IMR-90 (cell line): ENCODE results near the gene CDC42BPA. TPM values are rescaled to one million over a fixed set of nuclear protein-coding genes. Genes with fewer than 3 reads are reported as not detected.

Experiments
- ATAC-seq: fragments of 200-7000 bp; cut with Tn5 transposase; 2 replicates; pipeline ENCODE4 v1.9.1; 2020; ENCODE audit warnings: low read depth, mild to moderate bottlenecking, moderate library complexity
- BruUV-seq: library from RNA; stranded (reverse); fragments of 400-500 nt; replicated peaks from 2 replicates; lab custom pipeline; 2021; lab: Mats Ljungman, UMichigan
- CTCF ChIA-PET: fragments of 300-600 bp; formaldehyde crosslinking; extraction: SDS; loops from one replicate; lab custom pipeline; 2021; ENCODE audit warnings: antibody characterized with exemption; lab: Yijun Ruan, JAX
- POLR2A ChIA-PET: fragments of 300-600 bp; sonication (Branson Sonifier 250); formaldehyde crosslinking; loops from one replicate; lab custom pipeline; 2022; ENCODE audit warnings: antibody characterized with exemption; ENCODE audit not compliant: unreplicated experiment; lab: Charles Lee
- DNase-seq: peaks from one replicate; pipeline ENCODE4 v3.0.0; 2013
- H2AFZ ChIP-seq: replicated peaks from 2 replicates; pipeline ENCODE3; 2013; ENCODE audit warnings: low read length, mild to moderate bottlenecking; ENCODE audit not compliant: poor library complexity
- H2AK5ac ChIP-seq: 2 replicates; pipeline ENCODE4 v1.6.1; 2013; ENCODE audit warnings: low read depth, low read length, inconsistent platforms
- H2AK9ac ChIP-seq: replicated peaks from 2 replicates; pipeline ENCODE3; 2013; ENCODE audit warnings: mild to moderate bottlenecking, low read depth, low read length, moderate library complexity; ENCODE audit not compliant: poor library complexity
- H2BK120ac ChIP-seq: 2 replicates; pipeline ENCODE4 v1.6.1; 2013; ENCODE audit warnings: low read depth, low read length, inconsistent platforms
- H2BK15ac ChIP-seq: 3 replicates; pipeline ENCODE4 v1.6.1; 2013; ENCODE audit warnings: low read depth, low read length, inconsistent platforms
- H2BK20ac ChIP-seq: 2 replicates; pipeline ENCODE4 v1.6.1; 2013; ENCODE audit warnings: low read depth, mild to moderate bottlenecking, inconsistent platforms, low read length, moderate library complexity
- H2BK5ac ChIP-seq: 2 replicates; pipeline ENCODE4 v1.6.1; 2013; ENCODE audit warnings: mild to moderate bottlenecking, low read depth, low read length, inconsistent platforms; ENCODE audit not compliant: poor library complexity, severe bottlenecking
- H3K14ac ChIP-seq: replicated peaks from 2 replicates; pipeline ENCODE4 v1.6.1; 2013; ENCODE audit warnings: low read depth, low read length, inconsistent platforms
- H3K18ac ChIP-seq: 2 replicates; pipeline ENCODE4 v1.6.1; 2013; ENCODE audit warnings: low read depth, low read length, control low read depth
- H3K23ac ChIP-seq: 2 replicates; pipeline ENCODE4 v1.6.1; 2013; ENCODE audit warnings: low read depth, low read length, inconsistent platforms
- H3K27ac ChIP-seq: 2 replicates; pipeline ENCODE4 v1.5.1; 2013; ENCODE audit warnings: mild to moderate bottlenecking, control low read depth, low read length; ENCODE audit not compliant: insufficient read depth
- H3K27me3 ChIP-seq: 2 replicates; pipeline ENCODE4 v1.6.1; 2013; ENCODE audit warnings: low read length; ENCODE audit not compliant: control insufficient read depth, insufficient read depth
- H3K36me3 ChIP-seq: 2 replicates; pipeline ENCODE4 v1.6.1; 2013; ENCODE audit warnings: low read length, mixed read lengths; ENCODE audit not compliant: control insufficient read depth, insufficient read depth
- H3K4ac ChIP-seq: 2 replicates; pipeline ENCODE4 v1.6.1; 2013; ENCODE audit warnings: low read depth, low read length, inconsistent platforms
- H3K4me1 ChIP-seq: 2 replicates; pipeline ENCODE4 v1.6.1; 2013; ENCODE audit warnings: low read length, mixed read lengths; ENCODE audit not compliant: control insufficient read depth, insufficient read depth
- H3K4me2 ChIP-seq: 2 replicates; pipeline ENCODE4 v1.6.1; 2013; ENCODE audit warnings: low read depth, mild to moderate bottlenecking, control low read depth, low read length, moderate library complexity
- H3K4me3 ChIP-seq: 2 replicates; pipeline ENCODE4 v1.5.1; 2013; ENCODE audit warnings: low read depth, mild to moderate bottlenecking, control low read depth, low read length, moderate library complexity; ENCODE audit not compliant: insufficient read depth
- H3K56ac ChIP-seq: 2 replicates; pipeline ENCODE4 v1.6.1; 2013; ENCODE audit warnings: low read length, inconsistent platforms; ENCODE audit not compliant: insufficient read depth; ENCODE audit errors: extremely low read depth
- H3K79me1 ChIP-seq, 2 experiments: 2 replicates each; pipeline ENCODE4 v1.6.1; 2013; ENCODE audit warnings: low read length in 2 of 2, inconsistent platforms in 1 of 2, low read depth in 1 of 2
- H3K9ac ChIP-seq: 2 replicates; pipeline ENCODE4 v1.6.1; 2013; ENCODE audit warnings: low read depth, low read length, control low read depth
- H3K9me1 ChIP-seq: 2 replicates; pipeline ENCODE4 v1.6.1; 2013; ENCODE audit warnings: low read length, inconsistent platforms; ENCODE audit not compliant: insufficient read depth
- H3K9me3 ChIP-seq: 2 replicates; pipeline ENCODE4 v1.6.1; 2013; ENCODE audit warnings: low read length; ENCODE audit not compliant: control insufficient read depth, insufficient read depth
- H4K20me1 ChIP-seq: 2 replicates; pipeline ENCODE4 v1.6.1; 2013; ENCODE audit warnings: low read length, inconsistent platforms; ENCODE audit not compliant: insufficient read depth
- H4K5ac ChIP-seq: 2 replicates; pipeline ENCODE4 v1.6.1; 2013; ENCODE audit warnings: mild to moderate bottlenecking, low read depth, low read length, control low read depth
- H4K8ac ChIP-seq, 2 experiments: 2 replicates each; pipeline ENCODE4 v1.6.1; 2013; ENCODE audit warnings: low read depth in 2 of 2, low read length in 2 of 2, control low read depth in 1 of 2, inconsistent platforms in 1 of 2
- H4K91ac ChIP-seq: 2 replicates; pipeline ENCODE4 v1.6.1; 2013; ENCODE audit warnings: low read depth, low read length, inconsistent platforms; ENCODE audit not compliant: insufficient read depth
- BHLHE40 ChIP-seq: fragments of 150-350 bp; IDR thresholded peaks from 2 replicates; pipeline ENCODE4 v1.6.1; 2016; ENCODE audit warnings: mild to moderate bottlenecking, low read depth, low read length
- CEBPB ChIP-seq: IDR thresholded peaks from 2 replicates; pipeline ENCODE4 v1.6.1; 2012; ENCODE audit warnings: low read depth, low read length, improper control_type of control experiment
- CHD1 ChIP-seq: IDR thresholded peaks from 2 replicates; pipeline ENCODE4 v1.6.1; 2012; ENCODE audit warnings: low read depth, low read length, improper control_type of control experiment
- FOS ChIP-seq: fragments of 150-350 bp; IDR thresholded peaks from 2 replicates; pipeline ENCODE4 v1.6.1; 2016; ENCODE audit warnings: low read depth, low read length
- MAFK ChIP-seq: IDR thresholded peaks from 2 replicates; pipeline ENCODE4 v1.6.1; 2012; ENCODE audit warnings: low read depth, low read length, improper control_type of control experiment
- MAZ ChIP-seq: IDR thresholded peaks from 2 replicates; pipeline ENCODE4 v1.6.1; 2012; ENCODE audit warnings: low read depth, mild to moderate bottlenecking, low read length, improper control_type of control experiment, moderate library complexity, borderline replicate concordance
- MXI1 ChIP-seq: IDR thresholded peaks from 2 replicates; pipeline ENCODE4 v1.6.1; 2012; ENCODE audit warnings: low read depth, mild to moderate bottlenecking, low read length, moderate library complexity, borderline replicate concordance
- NFE2L2 ChIP-seq: fragments of 150-350 bp; IDR thresholded peaks from 2 replicates; pipeline ENCODE4 v1.6.1; 2016; ENCODE audit warnings: low read depth, mild to moderate bottlenecking, low read length
- POLR2A ChIP-seq: IDR thresholded peaks from 2 replicates; pipeline ENCODE4 v1.6.1; 2012; ENCODE audit warnings: mild to moderate bottlenecking, low read depth, low read length
- RAD21 ChIP-seq: IDR thresholded peaks from 2 replicates; pipeline ENCODE4 v1.6.1; 2012; ENCODE audit warnings: low read length, improper control_type of control experiment
- RCOR1 ChIP-seq: IDR thresholded peaks from 2 replicates; pipeline ENCODE4 v1.6.1; 2012; ENCODE audit warnings: mild to moderate bottlenecking, low read length, improper control_type of control experiment; ENCODE audit not compliant: insufficient replicate concordance
- RFX5 ChIP-seq: IDR thresholded peaks from 2 replicates; pipeline ENCODE4 v1.8.0; 2012; ENCODE audit warnings: low read depth, mild to moderate bottlenecking, low read length, moderate library complexity
- SMC3 ChIP-seq: fragments of 150-350 bp; IDR thresholded peaks from 2 replicates; pipeline ENCODE4 v1.6.1; 2016; ENCODE audit warnings: low read depth, mild to moderate bottlenecking, antibody characterized with exemption, low read length, moderate library complexity
- USF2 ChIP-seq: fragments of 150-350 bp; IDR thresholded peaks from 2 replicates; pipeline ENCODE4 v1.6.1; 2017; ENCODE audit warnings: mild to moderate bottlenecking, antibody characterized with exemption, low read length, low read depth
- WGBS, 2 experiments: methylation state at CpG; one replicate each; pipeline versions ENCODE4 v1.1.5 to v1.1.7; 2013; ENCODE audit warnings: missing lambda C conversion rate in 2 of 2; ENCODE audit not compliant: insufficient read length in 1 of 2; ENCODE audit errors: extremely low coverage in 2 of 2; 5-methylcytosine and 5-hydroxymethylcytosine counted together
- dilution Hi-C: fragments of 300-500 bp; cut with HindIII; formaldehyde crosslinking; loops from one replicate; pipeline ENCODE4 v1.14.3; 2018; ENCODE audit warnings: low sequenced_read_pairs; ENCODE audit not compliant: unreplicated experiment
- in situ Hi-C: fragments of 300-500 bp; cut with MboI; formaldehyde crosslinking; loops from 3 replicates; pipeline ENCODE4 v1.14.3; 2019; ENCODE audit warnings: low sequenced_read_pairs, inconsistent platforms, mixed read lengths
- intact Hi-C: fragments of 100-400 bp; cut with micrococcal nuclease; formaldehyde crosslinking; loops from 2 replicates; pipeline ENCODE4 v1.10.0; 2022
- polyA plus RNA-seq, 3 experiments: library from polyadenylated mRNA; depleted of rRNA; stranded (reverse); fragments of >200 nt; gene quantifications; 2 replicates each; pipeline ENCODE4 v1.2.3, GENCODE V29; 2012; ENCODE audit warnings: low replicate concordance in 1 of 3
- total RNA-seq: library from RNA; depleted of rRNA; stranded (reverse); fragments of >200 nt; gene quantifications from 2 replicates; pipeline ENCODE4 v1.2.3, GENCODE V29; 2012
- TF ChIP-seq, protein P1 (sequence below): conservative IDR thresholded peaks from 2 replicates; pipeline ENCODE4 v1.5.1; 2012; ENCODE audit warnings: mild to moderate bottlenecking, low read depth, low read length, improper control_type of control experiment
- TF ChIP-seq, protein P2 (sequence below): fragments of 150-350 bp; IDR thresholded peaks from 2 replicates; pipeline ENCODE4 v1.6.1; 2016; ENCODE audit warnings: low read depth, mild to moderate bottlenecking, low read length, moderate library complexity, borderline replicate concordance

Gene CDC42BPA
- total and polyA plus RNA-seq, 2 of the 4 experiments (the other 2 are of a cell fraction), result 9.4 to 27.8 TPM

- Histone ChIP-seq H2BK15ac (no peak overlapping the region), H3K14ac (no peak overlapping the region), H3K18ac (no peak overlapping the region), H3K79me1 (no peaks in the 10 kb centered on the region), H4K91ac (no peak overlapping the region), H3K36me3 (peaks cover 9% of the 10 kb centered on the region; the same call in 1 of the 2 replicates), H4K5ac (no peak overlapping the region), H2BK20ac (no peak overlapping the region), H2AK9ac (no peak overlapping the region), H3K4ac (no peak overlapping the region), H3K56ac (no peak overlapping the region), H3K9me1 (no peaks in the 10 kb centered on the region), H3K4me2 (no peak overlapping the region), H4K20me1 (no peaks in the 10 kb centered on the region), H3K9ac (no peak overlapping the region), H4K8ac (no peak overlapping the region), H3K27me3 (no peaks in the 10 kb centered on the region), H2AK5ac (no peak overlapping the region), H3K27ac (no peak overlapping the region), H2AFZ (no peak overlapping the region), H3K4me1 (no peaks in the 10 kb centered on the region), H2BK5ac (no peak overlapping the region), H3K4me3 (no peak overlapping the region), H3K23ac (no peak overlapping the region), H3K9me3 (no peaks in the 10 kb centered on the region), H2BK120ac (no peak overlapping the region)
- no peak for DNase-seq
- CTCF ChIA-PET, result no interaction called here
- TF ChIP-seq POLR2A (no peak), NFE2L2 (no peak), BHLHE40 (no peak), RCOR1 (no peak), SMC3 (no peak), MAFK (no peak), MXI1 (no peak), MAZ (no peak), RFX5 (no peak), CEBPB (no peak), FOS (no peak), CHD1 (no peak), USF2 (no peak), RAD21 (no peak)
- TF ChIP-seq, protein P1, sequence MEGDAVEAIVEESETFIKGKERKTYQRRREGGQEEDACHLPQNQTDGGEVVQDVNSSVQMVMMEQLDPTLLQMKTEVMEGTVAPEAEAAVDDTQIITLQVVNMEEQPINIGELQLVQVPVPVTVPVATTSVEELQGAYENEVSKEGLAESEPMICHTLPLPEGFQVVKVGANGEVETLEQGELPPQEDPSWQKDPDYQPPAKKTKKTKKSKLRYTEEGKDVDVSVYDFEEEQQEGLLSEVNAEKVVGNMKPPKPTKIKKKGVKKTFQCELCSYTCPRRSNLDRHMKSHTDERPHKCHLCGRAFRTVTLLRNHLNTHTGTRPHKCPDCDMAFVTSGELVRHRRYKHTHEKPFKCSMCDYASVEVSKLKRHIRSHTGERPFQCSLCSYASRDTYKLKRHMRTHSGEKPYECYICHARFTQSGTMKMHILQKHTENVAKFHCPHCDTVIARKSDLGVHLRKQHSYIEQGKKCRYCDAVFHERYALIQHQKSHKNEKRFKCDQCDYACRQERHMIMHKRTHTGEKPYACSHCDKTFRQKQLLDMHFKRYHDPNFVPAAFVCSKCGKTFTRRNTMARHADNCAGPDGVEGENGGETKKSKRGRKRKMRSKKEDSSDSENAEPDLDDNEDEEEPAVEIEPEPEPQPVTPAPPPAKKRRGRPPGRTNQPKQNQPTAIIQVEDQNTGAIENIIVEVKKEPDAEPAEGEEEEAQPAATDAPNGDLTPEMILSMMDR, result no peak
- TF ChIP-seq, protein P2, sequence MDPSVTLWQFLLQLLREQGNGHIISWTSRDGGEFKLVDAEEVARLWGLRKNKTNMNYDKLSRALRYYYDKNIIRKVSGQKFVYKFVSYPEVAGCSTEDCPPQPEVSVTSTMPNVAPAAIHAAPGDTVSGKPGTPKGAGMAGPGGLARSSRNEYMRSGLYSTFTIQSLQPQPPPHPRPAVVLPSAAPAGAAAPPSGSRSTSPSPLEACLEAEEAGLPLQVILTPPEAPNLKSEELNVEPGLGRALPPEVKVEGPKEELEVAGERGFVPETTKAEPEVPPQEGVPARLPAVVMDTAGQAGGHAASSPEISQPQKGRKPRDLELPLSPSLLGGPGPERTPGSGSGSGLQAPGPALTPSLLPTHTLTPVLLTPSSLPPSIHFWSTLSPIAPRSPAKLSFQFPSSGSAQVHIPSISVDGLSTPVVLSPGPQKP, result no peak
- WGBS, 2 experiments, result 100% methylated on average over 1 of the region's 5 CpGs; no CpG with 5 or more reads in 1 of the 2 experiments
- no peak for ATAC-seq
- in situ Hi-C loops (no loop called here), dilution Hi-C loops (no loop called here), intact Hi-C loops (loop anchor here (10.0 kb wide), 1 partner anchor 439 kb away; the partner anchor contains the start of gene STUM)
- POLR2A ChIA-PET, result no interaction called here
- no TSS peak for BruUV-seq
Measured at GRCh38 chr1:226983992-226984364, 334.3 kb downstream of the CDC42BPA start.
